HUDEP-2 (cell line): ENCODE results near the gene SRD5A3.

Source experiments
- DNase-seq, 76 experiments: peaks; one replicate each; lab custom pipeline; 2025; ENCODE audit not compliant: unreplicated experiment in 76 of 76; lab: John Stamatoyannopoulos, UW

SRD5A3 gene

DNA sequence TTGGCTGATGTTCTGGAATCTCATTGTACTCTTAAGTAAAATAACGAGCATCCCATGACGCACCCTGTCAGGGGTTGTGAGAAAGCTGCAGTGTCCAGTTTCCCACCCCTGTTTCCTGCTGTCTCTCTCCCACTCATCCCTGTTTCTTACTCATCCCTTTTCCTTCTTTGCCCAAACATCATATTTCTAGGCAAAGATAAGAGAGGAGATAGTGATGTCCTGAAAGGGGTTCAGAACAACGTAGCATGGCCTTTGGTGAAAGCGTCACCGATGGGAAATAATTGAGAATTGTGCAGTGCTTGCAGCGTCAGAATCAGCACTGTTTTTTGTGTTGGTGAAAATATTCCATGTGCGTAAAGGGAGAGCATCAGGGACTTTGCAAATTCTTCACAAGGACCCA lies 26.2 kb downstream of the SRD5A3 start:
- no peak for DNase-seq

DNA sequence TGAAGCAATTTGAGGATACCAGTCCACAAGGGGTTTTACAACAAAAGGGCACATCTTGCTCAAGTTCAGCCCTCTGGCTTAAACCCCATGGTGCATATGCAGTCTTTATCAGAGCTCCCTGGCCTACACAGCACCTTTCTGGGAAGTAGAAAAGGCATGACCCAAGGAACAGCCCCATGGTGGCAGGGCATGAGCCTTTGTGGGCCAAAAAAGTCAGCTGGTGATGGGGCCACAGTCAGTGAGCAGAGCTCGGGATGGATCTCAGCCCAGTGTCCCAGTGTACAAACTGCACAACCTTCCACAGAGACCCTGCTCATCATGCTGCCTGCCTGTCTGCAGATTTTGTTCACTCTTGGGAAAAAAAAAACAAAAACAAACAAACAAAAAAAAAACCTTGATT lies 27.4 kb downstream of the SRD5A3 start:
- no peak for DNase-seq

DNA sequence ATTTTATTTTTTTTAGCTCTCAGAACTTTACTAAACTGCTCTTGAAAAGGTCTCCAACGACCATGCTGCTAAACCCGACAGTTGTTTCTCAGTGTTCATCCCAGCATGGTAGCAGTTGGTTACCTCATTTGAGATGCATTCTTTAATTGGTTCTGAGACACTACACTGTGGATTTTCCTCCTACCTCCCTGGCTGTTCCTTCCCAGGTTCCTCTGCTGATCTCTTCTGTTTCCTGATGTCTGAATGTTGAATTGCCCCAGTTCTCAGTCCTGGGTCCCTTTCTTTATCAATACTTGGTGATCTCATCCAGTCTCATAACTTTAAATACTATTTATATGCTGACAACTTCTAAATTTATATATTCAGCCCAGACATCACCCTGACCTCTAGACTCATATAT lies 30.7 kb downstream of the SRD5A3 start:
- DNase-seq: no peak

DNA sequence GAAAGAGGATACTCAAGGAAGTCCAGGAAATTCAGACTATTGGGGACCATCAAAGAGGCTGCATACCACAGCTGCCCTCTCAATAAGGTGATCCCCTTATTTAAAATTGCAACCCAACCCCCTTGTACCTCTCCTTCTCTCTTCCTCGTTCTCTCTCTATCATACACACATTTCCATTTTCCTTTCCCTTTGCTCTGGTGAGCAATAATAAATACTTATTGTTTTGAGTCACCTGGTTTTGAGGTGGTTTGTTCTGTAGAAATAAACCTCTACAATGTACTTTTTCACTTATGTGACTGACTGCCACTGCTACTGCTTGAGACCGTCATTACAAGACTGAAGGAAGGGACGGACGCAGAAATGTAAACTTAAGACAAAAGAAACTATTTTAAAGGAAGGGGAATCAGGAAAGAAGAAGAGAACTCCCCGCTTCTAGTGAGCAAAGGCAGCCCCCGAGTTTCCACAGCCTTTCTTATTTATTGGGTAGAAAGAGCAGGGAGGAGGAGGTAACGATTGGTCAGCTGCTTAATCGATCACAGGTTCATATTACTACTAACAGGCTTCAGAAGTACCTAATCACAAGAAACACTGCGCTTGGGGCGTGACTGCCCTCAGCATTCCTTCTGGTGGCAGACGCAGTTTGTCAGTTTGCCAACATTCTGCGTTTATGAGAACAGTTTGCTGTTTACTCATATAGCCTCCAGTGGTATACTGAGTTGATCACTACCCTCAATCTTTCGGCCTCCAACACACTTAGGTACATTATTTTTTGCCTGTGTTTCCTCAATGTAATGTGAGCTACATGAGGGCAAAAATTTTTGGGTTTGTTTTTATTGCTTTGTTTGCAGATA lies 32.8 kb downstream of the SRD5A3 start:
- DNase-seq: peak in 73 of 76 experiments; percentile 11 to 84 (median 55)

DNA sequence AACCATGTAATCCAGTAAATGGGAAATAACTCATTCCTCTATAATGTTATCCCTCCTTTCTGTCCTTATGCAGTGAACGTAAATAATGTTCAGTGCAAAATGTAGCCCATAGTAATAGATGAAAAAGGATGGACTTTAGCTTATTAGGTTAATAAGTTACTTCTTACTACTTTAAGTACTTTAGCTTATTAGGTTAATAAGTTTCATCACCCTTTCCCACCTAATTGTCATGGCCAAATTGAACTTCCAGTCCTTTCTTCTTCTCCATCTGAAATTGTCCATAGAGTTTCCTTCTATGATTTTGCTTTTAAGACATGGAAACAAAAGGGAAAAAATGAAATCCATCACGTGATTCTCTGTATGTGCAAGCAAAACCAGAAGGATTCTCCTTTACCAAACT lies 34.5 kb downstream of the SRD5A3 start:
- no peak for DNase-seq

DNA sequence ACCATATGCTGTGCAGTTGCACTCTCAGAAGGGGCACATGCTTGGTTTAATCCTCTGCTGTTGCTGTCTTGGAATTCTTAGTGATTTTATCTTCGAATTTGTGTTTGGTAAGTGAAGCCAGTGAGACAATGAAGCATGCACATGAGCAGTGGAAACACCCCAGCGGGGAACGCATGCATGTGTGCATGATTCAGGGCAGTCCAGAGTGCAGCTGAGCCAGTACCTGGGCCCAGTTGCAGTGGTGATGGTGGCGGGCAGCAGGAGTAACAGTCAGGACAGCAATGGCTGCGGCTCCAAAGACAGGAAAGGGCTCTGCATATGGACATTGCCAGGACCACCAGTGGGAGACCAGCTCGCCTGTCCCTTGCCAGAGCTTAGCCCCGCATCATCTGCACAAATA lies 35.5 kb downstream of the SRD5A3 start:
- DNase-seq: peak in 2 of 76 experiments; percentile 18 to 27

DNA sequence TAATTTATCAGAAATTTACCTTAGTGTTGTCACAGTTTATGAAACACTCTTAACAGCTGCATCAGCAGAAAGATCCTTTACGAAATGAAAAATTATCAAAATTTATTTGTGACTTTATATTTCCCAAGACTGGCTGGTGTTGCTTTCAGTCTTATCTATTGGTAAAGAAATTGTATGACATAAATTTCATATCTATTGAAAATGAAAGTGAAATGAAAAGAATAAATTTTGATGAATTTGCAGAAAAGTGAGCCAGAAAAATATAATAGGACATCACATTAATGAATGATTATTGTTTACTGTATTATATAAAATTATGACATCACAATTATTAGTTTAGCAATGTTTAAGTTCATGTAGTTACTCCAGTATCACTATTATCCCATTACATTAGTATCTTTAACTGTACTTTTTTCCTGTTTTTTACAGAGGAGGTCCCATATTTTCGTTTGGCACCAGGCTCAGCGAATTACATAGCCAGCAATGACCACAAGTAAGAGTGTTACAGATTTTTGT lies 36.5 kb downstream of the SRD5A3 start:
- no peak for DNase-seq

DNA sequence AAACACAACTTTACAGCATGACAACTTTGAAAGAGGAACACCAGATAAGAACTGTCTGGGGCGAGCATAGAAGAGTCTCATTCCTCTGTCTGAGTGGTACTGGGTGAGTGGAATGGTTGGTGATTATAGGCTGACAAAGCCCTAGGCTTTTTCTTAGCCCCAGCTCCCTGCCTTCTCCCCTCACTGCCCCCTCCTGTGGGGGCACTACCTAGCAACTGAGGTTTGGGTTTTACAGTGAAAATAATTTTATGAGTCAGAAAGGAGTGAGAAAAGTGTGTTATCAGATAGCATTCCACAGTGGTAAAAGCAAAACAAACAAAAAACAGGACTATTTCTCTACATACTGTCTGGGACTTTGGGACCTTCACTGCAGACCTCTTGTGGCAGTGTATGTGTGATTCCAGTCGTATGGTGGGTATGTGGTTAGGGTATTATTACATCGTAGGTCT lies 39.2 kb downstream of the SRD5A3 start:
- peak in 14 of 76 experiments; percentile 6 to 40 (median 21) for DNase-seq

DNA sequence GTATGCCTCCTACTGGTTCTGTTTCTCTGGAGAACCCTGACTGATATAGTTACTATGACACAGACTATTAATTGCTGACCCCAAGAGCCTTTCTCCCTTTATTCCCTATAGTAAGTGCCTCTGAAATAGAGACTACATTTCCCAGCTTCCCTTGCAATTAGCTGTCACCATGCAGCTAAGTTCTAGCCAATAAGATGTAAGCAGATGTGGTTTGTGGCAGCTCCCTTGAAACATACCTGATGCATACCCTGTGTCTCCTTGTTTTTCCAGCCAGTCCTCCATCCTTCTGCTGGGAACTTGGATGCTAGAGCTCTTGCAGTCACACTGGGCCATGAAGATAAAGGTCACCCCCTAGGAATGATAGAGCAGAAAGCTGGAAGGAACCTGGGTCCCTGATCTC lies 40.0 kb downstream of the SRD5A3 start:
- DNase-seq: peak in 41 of 76 experiments; percentile 1 to 76 (median 38)

DNA sequence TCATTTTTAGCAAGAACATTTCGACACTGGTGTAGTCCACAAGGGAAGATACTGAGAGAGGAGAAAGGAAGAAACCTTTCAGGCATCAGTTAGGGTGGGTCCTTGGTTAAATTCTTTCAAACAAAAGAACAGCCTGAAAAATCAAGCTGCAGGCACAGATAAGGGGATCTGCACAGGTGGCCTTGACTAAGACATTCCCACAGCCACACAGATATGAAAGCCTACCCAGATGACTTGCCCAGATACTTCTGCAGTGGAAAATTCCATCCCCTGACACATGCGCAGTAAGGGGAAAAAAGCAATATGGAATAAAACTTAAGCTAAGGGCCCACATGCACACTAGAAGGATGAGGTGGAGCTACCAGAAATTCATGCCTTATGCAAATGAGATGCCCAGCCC lies 40.8 kb downstream of the SRD5A3 start:
- peak in 74 of 76 experiments; percentile 16 to 96 (median 79) for DNase-seq

DNA sequence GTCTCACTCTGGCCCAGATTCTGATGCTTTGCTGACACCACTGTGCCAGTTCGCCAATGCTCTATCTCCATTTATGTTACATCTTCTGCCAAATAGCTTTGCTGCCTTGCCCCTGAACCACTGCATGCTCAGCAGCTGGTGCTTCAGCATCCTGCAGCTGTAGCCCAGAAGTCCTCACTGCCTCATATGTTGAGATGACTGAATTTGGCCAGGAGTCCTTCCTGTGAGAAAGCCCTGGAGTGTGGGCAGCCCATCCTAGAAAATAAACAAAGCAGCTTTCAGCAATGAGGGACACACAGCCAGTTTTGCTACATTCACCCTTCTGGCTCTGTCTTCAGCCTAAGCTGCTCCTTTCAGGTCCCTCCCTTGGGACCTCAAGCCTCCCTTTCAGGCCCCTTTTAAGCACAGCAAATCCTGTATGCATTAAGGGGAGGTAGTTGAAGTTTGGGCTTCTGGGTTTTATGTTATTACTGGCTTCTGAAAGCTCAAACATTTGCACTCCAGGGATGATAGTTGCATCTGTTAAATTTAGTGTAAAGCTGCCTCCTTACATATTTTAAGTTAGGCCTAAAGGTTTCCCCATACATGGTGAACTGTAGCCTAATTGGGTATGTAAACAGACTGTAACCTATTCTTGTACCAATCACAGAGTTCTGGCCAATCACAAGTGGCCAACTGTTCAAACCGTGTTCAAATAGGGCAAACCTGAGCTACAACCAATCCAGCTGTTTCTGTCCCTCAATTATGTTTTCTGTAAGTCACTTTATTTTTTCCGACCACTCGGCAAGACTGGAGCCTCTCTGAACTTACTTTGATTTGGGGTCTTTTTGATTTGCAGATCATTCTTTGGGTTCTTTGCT lies 47.6 kb downstream of the SRD5A3 start:
- DNase-seq: no peak

DNA sequence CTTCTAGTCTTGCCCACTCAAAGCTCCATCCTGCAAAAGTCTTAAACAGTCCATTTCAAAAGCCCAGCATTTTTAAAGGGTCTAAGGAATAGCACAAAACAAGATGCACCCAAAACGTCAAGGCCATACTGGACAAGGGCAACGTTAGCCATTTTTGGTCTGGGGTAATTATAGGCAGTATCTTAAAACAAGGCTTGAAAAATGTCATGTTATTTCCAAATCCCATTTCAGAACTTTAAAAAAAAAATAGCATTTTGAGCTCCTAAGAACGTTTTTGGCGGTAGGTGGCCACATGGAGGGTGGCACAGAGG lies 49.1 kb downstream of the SRD5A3 start:
- DNase-seq: no peak

DNA sequence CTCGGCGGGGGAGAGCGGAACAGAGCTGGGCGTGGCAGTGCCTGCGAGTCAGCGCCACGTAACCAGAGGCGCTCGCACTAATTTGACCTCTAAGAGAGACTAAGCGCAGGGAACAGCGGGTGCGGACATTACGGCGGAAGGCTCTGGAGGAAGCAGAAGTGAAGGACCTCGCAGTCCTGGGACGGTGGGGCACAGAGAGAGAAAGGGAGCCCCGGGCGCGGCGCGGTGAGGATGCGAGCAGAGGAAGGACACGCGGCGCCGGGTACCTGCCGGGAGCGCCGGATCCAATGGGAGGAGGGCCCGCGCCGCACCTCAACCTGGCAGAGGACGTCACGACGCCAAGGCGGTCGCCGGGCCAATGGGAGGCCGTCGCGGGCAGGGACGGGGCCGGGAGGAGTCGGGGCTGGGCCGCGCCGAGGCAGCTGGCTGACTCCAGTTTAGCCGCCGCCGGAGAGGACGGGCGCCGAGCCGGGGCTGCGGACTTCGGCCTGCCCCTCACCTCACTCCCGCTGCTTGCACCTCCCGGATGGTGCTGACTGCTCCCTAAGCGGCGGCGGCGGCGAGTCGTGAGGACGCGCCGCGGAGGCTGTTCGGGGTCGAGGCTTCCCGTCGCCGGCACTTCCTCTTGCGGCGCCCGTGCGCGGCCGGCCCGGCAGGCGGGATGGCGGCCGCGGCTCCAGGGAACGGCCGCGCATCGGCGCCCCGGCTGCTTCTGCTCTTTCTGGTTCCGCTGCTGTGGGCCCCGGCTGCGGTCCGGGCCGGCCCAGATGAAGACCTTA lies 49.7 kb downstream of the SRD5A3 start, which contains the start of gene TMEM165:
TMEM165 (plus strand) TSS at position 429 of the 779 bp plus-strand sequence; CDS start at position 662, 233 bp downstream.
- peak in 75 of 76 experiments; percentile 37 to 97 (median 84) for DNase-seq

DNA sequence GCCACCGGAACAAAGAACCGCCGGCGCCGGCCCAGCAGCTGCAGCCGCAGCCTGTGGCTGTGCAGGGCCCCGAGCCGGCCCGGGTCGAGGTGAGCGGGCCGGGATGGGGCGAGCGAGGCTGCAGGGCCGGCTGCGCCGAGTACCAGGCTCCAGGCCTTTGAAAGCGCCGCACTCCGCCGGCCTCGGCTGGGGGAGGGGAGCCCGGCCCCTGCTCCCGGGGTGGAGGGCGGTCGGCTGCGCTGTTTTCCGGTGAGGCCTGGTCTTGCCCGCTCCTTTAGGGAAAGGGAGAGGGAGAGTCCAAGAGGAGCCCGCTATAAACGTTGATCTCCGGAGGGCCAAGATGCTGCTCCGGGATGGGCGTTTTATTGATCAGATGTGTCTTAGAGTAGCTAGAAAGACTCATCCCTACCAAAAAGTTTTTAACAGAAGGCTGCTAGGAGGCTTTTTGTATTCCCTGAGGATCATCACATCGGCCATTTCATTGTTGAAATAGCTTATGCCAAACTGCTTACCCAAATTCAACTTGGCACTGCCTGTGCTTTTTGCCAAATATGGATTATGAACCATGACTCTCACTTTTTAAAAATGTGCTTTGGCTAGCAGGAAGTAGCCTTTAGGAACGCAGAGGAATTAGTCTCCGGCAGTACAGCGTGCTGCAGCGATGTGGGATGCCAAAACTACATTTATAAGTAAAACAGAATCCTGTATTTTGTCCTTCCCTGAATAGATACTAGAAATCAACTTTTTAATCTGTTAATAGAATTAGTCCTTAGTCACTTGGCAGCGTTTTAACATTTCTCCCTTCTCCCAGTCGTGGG lies 50.5 kb downstream of the SRD5A3 start:
- peak in 7 of 76 experiments; percentile 11 to 41 (median 24) for DNase-seq

DNA sequence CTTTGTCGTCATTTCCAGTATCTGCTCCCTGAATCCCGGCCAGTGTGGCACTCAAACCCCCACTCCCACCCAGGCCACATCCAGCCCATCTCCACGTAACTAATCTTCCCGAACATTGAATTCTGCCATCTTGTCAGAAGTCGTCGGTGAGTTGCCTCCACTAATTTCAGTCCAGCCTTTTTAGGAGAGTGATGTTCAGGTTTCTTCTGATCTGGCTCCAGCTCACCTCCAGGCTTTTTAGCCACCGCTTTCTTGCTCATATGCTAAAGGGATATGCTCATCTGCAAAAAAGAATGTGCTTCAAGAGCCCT lies 51.0 kb downstream of the SRD5A3 start:
- DNase-seq: peak in 1 of 76 experiments; percentile 10

DNA sequence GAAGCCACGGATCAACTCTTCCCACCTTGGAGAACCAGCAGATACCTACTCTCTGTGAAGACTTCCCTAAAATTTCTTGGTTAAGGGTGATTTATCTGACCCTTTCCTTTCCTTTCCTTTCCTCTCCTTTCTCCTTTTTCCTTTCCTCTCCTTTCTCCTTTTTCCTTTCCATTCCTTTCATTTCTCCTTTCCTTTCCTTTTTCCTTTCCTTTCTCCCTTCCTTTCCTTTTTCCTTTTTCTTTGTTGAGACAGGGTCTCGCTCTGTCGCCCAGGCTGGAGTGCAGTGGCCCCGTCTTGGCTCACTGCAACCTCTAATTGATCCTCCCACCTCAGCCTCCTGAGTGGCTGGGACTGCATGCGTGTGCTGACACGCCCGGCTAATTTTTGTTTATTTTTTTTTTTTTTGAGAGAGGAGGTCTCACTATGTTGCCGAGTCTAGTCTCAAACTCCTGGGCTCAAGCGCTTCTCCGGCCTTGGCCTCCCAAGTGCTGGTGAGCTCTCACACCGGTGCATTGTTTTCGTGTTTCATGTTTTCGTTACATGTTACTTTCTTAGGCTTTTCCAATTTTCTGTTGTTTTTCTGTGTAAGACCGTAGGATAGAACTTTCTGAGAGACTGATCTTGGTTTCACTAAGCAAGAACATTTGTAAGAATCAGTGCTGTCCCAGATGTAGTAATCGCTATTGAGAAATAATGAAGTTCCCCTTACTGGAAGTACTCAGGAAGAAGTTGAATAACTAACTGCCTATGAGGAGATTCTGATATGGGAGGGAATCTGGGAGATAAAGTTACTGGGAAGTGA lies 51.7 kb downstream of the SRD5A3 start:
- DNase-seq: peak in 1 of 76 experiments; percentile 1

DNA sequence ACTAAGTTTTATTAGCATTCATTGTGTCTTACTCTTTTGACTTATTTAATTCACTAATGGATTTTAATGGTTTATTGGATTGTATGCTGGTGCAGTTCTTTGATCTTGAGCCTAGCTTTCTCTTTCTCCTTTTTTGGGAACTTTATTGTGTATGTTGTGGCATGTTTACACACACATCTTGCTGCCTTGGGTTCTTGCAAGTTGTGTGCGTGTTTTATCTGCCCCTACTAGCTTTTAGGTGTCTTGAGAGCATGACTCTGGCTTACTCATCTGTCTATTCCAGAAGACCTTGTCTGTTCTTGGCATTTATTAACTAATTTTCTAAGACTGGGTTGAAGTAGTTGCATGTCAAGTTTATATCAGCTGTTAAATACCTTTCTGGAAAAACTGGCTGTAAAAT lies 52.4 kb downstream of the SRD5A3 start:
- DNase-seq: peak in 13 of 76 experiments; percentile 5 to 40 (median 22)

DNA sequence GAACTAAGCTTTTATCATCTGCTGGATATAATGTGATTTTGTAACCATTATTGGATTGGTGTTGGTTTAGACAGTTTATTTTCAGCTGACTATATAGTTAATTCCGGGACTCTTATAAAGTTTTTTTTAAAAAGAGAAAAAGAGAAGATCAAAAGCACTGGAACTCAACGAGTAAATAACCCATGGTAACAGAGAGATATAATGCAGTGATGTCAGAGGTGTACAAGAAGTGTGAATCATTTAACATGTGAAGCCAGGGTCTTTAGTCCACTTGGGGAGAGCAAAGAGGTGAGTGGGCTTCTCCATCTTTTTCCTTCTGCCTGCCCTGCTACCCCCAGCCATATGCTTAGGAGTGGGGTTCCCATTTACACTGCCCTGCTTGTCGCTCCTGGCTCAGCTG lies 52.9 kb downstream of the SRD5A3 start:
- peak in 1 of 76 experiments; percentile 16 for DNase-seq

DNA sequence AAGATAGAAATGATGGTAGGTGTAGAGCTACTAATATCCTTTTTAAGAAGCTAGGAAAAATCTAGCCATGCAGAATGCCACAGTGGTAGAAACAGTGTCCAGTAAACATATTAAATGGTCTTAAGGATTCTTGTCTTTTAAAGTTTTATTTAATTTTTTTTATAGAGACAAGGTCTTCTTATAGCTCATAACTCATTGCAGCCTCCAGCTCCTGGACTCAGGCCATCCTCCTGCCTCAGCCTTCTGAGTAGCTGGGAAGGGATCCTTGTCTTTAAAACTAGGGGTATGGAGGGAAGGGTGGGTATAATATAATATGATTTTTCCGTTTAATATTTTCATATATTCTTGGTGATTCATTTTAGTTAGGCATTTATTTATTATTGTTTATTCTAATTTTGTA lies 53.5 kb downstream of the SRD5A3 start:
- peak in 1 of 76 experiments; percentile 20 for DNase-seq
